ENCODE data around the gene HSPG2.
"Not testable (repeated sequence)": the region's sequence is repeated elsewhere in the genome, so short reads cannot be mapped to it uniquely, and the experiment has no call there.

Gene HSPG2

GRCh38 chr1:21828506-21829210 is 108.5 kb downstream of the HSPG2 start:
- Histone ChIP-seq H3K4me3 (ENCODE audit: low read length in 2 of 2) (no peak overlapping the region), H3K27ac (ENCODE audit: low read length) (no peak overlapping the region), H3K27me3 (ENCODE audit: control insufficient read depth in 1 of 2, insufficient read depth in 2 of 2, low read length in 2 of 2) (no peaks in the 10 kb centered on the region), H3K36me3 (ENCODE audit: control insufficient read depth in 2 of 2, insufficient read depth in 2 of 2, low read length in 2 of 2) (peaks cover 71 to 78% of the 10 kb centered on the region in 2 donors), H3K9ac (ENCODE audit: low read length in 2 of 2) (no peak overlapping the region), H3K9me3 (ENCODE audit: control insufficient read depth in 2 of 2, low read length in 2 of 2) (no peaks in the 10 kb centered on the region), H3K4me1 (ENCODE audit: control insufficient read depth, insufficient read depth, low read length) (no peaks in the 10 kb centered on the region)

DNA sequence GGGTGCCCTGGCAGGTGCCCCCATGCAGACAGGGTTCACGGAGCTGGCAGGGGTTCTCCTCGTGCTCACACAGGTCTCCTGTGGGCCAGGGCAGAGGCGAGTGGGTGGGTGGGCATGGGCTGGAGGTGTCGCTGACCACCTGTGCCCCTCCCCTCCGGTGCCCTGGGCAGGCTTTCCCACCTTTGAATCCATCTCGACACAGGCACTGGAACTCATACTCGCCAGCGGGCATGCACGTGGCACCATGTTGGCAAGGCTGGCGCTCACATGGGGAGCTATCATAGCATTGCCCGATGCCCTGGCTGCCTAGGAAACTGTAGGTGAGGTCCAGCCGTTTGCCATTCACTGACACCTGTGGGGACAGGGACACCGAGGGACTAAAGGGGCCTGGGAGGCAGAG is 109.0 kb downstream of the HSPG2 start:
- Histone ChIP-seq H3K36me3 (ENCODE audit: control insufficient read depth in 2 of 2, insufficient read depth in 2 of 2, low read length in 2 of 2) (peaks cover 66 to 76% of the 10 kb centered on the region in 2 donors), H3K9me3 (ENCODE audit: control insufficient read depth in 2 of 2, low read length in 2 of 2) (no peaks in the 10 kb centered on the region), H3K4me3 (ENCODE audit: low read length in 2 of 2) (no peak overlapping the region), H3K27me3 (ENCODE audit: control insufficient read depth in 1 of 2, insufficient read depth in 2 of 2, low read length in 2 of 2) (no peaks in the 10 kb centered on the region), H3K27ac (ENCODE audit: low read length) (peak overlapping the region; percentile 24), H3K4me1 (ENCODE audit: control insufficient read depth, insufficient read depth, low read length) (no peaks in the 10 kb centered on the region), H3K9ac (ENCODE audit: low read length in 2 of 2) (no peak overlapping the region)

GRCh38 chr1:21827141-21827679 is 109.9 kb downstream of the HSPG2 start:
- peaks cover 68 to 70% of the 10 kb centered on the region in 2 donors for H3K36me3 ChIP-seq (ENCODE audit: control insufficient read depth in 2 of 2, insufficient read depth in 2 of 2, low read length in 2 of 2)
- H3K9me3 ChIP-seq (ENCODE audit: control insufficient read depth in 2 of 2, low read length in 2 of 2): no peaks in the 10 kb centered on the region
- no peaks in the 10 kb centered on the region for H3K27me3 ChIP-seq (ENCODE audit: control insufficient read depth in 1 of 2, insufficient read depth in 2 of 2, low read length in 2 of 2)
- H3K4me1 ChIP-seq (ENCODE audit: control insufficient read depth, insufficient read depth, low read length): no peaks in the 10 kb centered on the region
- no peak overlapping the region for H3K9ac ChIP-seq (ENCODE audit: low read length in 2 of 2)
- peak overlapping the region; percentile 24 for H3K27ac ChIP-seq (ENCODE audit: low read length)
- no peak overlapping the region for H3K4me3 ChIP-seq (ENCODE audit: low read length in 2 of 2)

DNA sequence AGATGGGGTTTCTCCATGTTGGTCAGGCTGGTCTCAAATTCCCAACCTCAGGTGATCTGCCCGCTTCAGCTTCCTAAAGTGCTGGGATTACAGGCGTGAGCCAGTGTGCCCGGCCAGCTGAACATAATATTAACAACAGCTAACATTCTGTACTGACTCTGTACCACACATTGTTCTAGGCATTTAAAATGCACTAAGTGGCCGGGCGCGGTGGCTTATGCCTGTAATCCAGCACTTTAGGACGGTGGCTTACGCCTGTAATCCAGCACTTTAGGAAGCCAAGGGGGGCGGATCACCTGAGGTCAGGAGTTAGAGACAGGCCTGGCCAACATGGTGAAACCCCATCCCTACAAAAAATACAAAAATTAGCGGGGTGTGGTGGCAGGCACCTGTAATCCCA is 110.4 kb downstream of the HSPG2 start:
- H3K36me3 ChIP-seq (ENCODE audit: control insufficient read depth in 2 of 2, insufficient read depth in 2 of 2, low read length in 2 of 2): peaks cover 67 to 68% of the 10 kb centered on the region in 2 donors
- H3K4me1 ChIP-seq (ENCODE audit: control insufficient read depth, insufficient read depth, low read length); H3K9me3 ChIP-seq (ENCODE audit: control insufficient read depth in 2 of 2, low read length in 2 of 2); H3K27ac ChIP-seq (ENCODE audit: low read length); H3K4me3 ChIP-seq (ENCODE audit: low read length in 2 of 2); H3K9ac ChIP-seq (ENCODE audit: low read length in 2 of 2); H3K27me3 ChIP-seq (ENCODE audit: control insufficient read depth in 1 of 2, insufficient read depth in 2 of 2, low read length in 2 of 2): not testable (repeated sequence)

DNA sequence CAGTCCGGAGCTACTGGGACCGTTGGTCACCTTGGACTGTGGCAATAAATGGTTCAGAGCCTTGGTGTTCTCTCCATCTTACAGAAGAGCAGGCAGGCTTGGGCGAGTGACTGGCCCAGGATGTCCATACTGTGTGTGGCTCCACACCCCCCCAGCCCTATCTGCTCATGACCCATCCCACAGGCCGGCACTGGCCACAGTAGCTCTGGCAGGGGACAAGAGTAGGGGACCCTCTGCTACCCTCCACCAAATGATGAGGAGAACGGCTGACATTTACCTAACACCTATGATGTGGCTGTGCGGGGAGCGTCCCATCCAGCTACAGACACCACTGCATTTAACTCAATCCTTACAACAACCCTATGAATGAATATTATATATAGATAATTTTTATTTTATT is 111.7 kb downstream of the HSPG2 start:
- H3K9me3 ChIP-seq (ENCODE audit: control insufficient read depth in 2 of 2, low read length in 2 of 2): no peaks in the 10 kb centered on the region
- no peak overlapping the region for H3K27ac ChIP-seq (ENCODE audit: low read length)
- H3K4me3 ChIP-seq (ENCODE audit: low read length in 2 of 2): no peak overlapping the region
- H3K9ac ChIP-seq (ENCODE audit: low read length in 2 of 2): no peak overlapping the region
- no peaks in the 10 kb centered on the region for H3K27me3 ChIP-seq (ENCODE audit: control insufficient read depth in 1 of 2, insufficient read depth in 2 of 2, low read length in 2 of 2)
- H3K4me1 ChIP-seq (ENCODE audit: control insufficient read depth, insufficient read depth, low read length): no peaks in the 10 kb centered on the region
- H3K36me3 ChIP-seq (ENCODE audit: control insufficient read depth in 2 of 2, insufficient read depth in 2 of 2, low read length in 2 of 2): peaks cover 63 to 69% of the 10 kb centered on the region in 2 donors

- Histone ChIP-seq H3K9ac (ENCODE audit: low read length in 2 of 2) (no peak overlapping the region), H3K4me1 (ENCODE audit: control insufficient read depth, insufficient read depth, low read length) (no peaks in the 10 kb centered on the region), H3K9me3 (ENCODE audit: control insufficient read depth in 2 of 2, low read length in 2 of 2) (no peaks in the 10 kb centered on the region), H3K4me3 (ENCODE audit: low read length in 2 of 2) (no peak overlapping the region), H3K36me3 (ENCODE audit: control insufficient read depth in 2 of 2, insufficient read depth in 2 of 2, low read length in 2 of 2) (peaks cover 61 to 66% of the 10 kb centered on the region in 2 donors), H3K27me3 (ENCODE audit: control insufficient read depth in 1 of 2, insufficient read depth in 2 of 2, low read length in 2 of 2) (no peaks in the 10 kb centered on the region), H3K27ac (ENCODE audit: low read length) (no peak overlapping the region)
Observed at GRCh38 chr1:21824926-21825325, 112.2 kb downstream of the HSPG2 start.

GRCh38 chr1:21823980-21824702 is 113.0 kb downstream of the HSPG2 start:
- Histone ChIP-seq H3K27ac (ENCODE audit: low read length) (no peak overlapping the region), H3K4me1 (ENCODE audit: control insufficient read depth, insufficient read depth, low read length) (no peaks in the 10 kb centered on the region), H3K9me3 (ENCODE audit: control insufficient read depth in 2 of 2, low read length in 2 of 2) (no peaks in the 10 kb centered on the region), H3K27me3 (ENCODE audit: control insufficient read depth in 1 of 2, insufficient read depth in 2 of 2, low read length in 2 of 2) (no peaks in the 10 kb centered on the region), H3K9ac (ENCODE audit: low read length in 2 of 2) (no peak overlapping the region), H3K36me3 (ENCODE audit: control insufficient read depth in 2 of 2, insufficient read depth in 2 of 2, low read length in 2 of 2) (peaks cover 53 to 58% of the 10 kb centered on the region in 2 donors), H3K4me3 (ENCODE audit: low read length in 2 of 2) (no peak overlapping the region)

DNA sequence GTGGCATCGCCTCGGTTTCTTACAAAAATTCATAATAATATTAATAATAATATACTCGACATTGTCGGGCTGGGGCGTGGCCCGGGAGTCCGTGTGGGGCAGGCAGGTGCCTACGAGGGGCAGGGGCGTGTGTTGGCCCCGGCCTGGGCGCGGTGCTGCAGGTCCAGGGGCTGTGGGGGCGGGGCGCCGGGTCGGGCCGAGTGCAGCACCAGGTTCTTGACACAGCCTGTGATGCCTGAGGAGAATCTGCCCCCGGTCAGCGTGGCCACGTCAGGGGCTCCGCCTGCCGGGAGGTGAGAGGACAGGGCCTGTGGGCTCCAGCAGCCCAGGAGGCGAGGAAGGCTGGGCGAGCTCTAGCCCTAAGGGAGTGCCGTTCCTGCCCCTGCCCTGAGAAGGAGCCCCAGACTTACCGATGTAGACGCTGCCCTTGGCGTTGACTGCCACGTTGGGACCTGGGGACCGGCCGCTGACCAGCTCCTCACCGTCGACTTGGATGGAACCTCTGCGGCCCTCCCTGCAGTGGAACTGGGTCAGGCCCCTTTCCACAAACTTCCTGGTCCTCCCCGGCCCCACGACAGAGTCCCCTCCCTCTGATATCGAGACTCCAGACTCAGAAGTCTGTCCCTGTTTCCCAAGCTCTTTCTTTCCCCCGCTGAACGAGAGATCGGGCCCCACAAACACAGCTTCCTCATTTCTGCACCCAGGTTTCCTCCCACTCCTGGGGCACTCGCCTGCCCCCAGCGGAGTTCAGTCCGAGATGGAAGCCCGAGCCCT is 113.7 kb downstream of the HSPG2 start:
- Histone ChIP-seq H3K9me3 (ENCODE audit: control insufficient read depth in 2 of 2, low read length in 2 of 2) (no peaks in the 10 kb centered on the region), H3K4me3 (ENCODE audit: low read length in 2 of 2) (no peak overlapping the region), H3K9ac (ENCODE audit: low read length in 2 of 2) (no peak overlapping the region), H3K36me3 (ENCODE audit: control insufficient read depth in 2 of 2, insufficient read depth in 2 of 2, low read length in 2 of 2) (peaks cover 46 to 52% of the 10 kb centered on the region in 2 donors), H3K4me1 (ENCODE audit: control insufficient read depth, insufficient read depth, low read length) (no peaks in the 10 kb centered on the region), H3K27ac (ENCODE audit: low read length) (no peak overlapping the region), H3K27me3 (ENCODE audit: control insufficient read depth in 1 of 2, insufficient read depth in 2 of 2, low read length in 2 of 2) (no peaks in the 10 kb centered on the region)

DNA sequence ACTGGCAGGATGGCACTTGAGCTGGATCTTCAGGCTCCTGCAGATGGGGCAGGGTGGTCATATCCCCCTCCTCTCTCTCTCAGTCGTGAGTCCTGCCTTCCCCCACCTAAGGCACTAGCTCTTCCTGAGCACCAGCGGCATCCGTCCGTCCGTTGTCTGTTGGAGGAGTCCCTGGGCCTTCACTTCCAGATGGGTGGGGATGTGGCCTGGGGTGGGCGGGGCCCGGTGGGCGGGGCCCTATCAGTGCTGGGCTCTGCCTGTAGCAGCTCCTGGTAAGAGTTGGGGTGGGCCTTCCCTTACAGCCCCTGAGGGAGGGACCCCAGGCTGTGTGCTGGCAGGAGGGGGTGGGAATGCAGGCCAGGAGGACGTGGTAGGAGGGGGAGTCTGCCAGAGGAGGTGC is 114.8 kb downstream of the HSPG2 start:
- Histone ChIP-seq H3K36me3 (ENCODE audit: control insufficient read depth in 2 of 2, insufficient read depth in 2 of 2, low read length in 2 of 2) (peaks cover 36 to 45% of the 10 kb centered on the region in 2 donors), H3K27me3 (ENCODE audit: control insufficient read depth in 1 of 2, insufficient read depth in 2 of 2, low read length in 2 of 2) (no peaks in the 10 kb centered on the region), H3K4me3 (ENCODE audit: low read length in 2 of 2) (no peak overlapping the region), H3K9ac (ENCODE audit: low read length in 2 of 2) (no peak overlapping the region), H3K27ac (ENCODE audit: low read length) (no peak overlapping the region), H3K4me1 (ENCODE audit: control insufficient read depth, insufficient read depth, low read length) (no peaks in the 10 kb centered on the region), H3K9me3 (ENCODE audit: control insufficient read depth in 2 of 2, low read length in 2 of 2) (no peaks in the 10 kb centered on the region)

DNA sequence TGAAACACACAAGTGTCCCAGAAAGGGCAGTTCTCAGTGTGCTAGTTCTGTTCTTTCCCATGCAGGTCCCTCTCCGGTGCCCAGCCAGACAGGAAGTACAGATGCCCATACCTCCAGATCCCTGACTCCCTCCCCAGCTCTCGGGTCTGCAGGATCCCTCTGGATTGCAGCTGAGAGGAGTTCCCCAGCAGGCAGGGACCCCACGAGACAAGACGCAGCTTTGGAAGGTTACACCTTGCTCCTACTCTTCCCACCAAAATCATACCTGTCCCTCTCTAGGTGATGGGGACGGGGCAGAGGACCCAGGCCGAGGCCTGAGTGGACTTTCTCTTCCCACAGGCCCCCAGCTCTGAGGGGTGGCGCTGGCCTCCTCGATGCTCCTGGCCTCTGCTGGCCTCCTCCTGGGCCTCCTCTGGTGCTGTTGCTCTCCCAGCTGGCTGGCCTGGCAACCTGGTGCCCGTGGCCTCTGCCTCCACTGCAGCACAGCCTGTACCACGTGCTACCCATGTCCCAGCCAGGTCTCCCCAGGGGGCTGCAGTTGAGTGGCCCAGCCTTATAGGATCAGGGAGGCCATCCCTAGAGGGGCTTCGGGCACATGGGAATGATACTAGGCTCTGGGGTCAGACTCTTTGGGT is 115.6 kb downstream of the HSPG2 start:
- Histone ChIP-seq H3K36me3 (ENCODE audit: control insufficient read depth in 2 of 2, insufficient read depth in 2 of 2, low read length in 2 of 2) (peaks cover 28 to 42% of the 10 kb centered on the region in 2 donors), H3K9ac (ENCODE audit: low read length in 2 of 2) (no peak overlapping the region), H3K9me3 (ENCODE audit: control insufficient read depth in 2 of 2, low read length in 2 of 2) (no peaks in the 10 kb centered on the region), H3K27me3 (ENCODE audit: control insufficient read depth in 1 of 2, insufficient read depth in 2 of 2, low read length in 2 of 2) (no peaks in the 10 kb centered on the region), H3K4me1 (ENCODE audit: control insufficient read depth, insufficient read depth, low read length) (no peaks in the 10 kb centered on the region), H3K27ac (ENCODE audit: low read length) (no peak overlapping the region), H3K4me3 (ENCODE audit: low read length in 2 of 2) (no peak overlapping the region)

All from stomach smooth muscle (tissue), 2 donors.